ENCODE measurements around the gene MAPK12. TPM values are rescaled to one million over a fixed set of nuclear protein-coding genes. Genes with fewer than 3 reads are reported as not detected.

Gene MAPK12
- total RNA-seq, 2 experiments from 2014 or later, result 1.2 to 1.3 TPM

DNA sequence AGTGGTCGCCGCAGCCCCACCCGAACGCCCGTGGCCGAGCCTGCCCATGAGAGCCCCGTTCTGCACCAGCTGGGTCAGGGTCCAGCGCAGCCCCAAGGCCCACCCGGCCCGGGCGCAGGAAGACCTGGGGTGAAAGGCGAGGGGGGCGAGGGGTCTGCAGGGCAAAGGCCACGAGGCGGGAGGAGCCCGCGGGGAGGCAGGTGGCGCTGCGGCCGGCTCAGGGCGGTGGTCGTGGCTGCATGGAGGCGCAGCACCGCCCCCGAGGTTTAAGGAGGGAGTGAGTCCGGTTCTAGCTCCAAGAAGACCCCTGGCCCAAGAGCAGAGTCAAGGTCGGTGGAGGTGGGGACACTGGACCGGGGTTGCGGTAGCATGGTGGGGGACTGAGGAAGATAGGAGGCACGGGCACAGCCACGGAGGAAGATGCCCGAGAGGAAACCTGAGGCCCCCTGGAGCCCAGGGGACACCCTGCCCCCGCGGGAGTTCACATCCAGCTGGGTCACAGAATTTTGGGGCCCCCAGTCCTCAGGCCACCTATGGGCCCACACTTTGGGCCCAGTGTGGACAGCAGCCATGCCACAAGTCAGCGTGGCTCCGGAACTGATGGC lies 9.9 kb downstream of the MAPK12 start:
- DNase-seq, result peak in 1 of 14 experiments; percentile 36
- H3K27ac Mint-ChIP-seq, result peak overlapping the region; percentile 55
- TF ChIP-seq CTCF (IDR thresholded peaks at IDR 0.05), result no peak
- ChIA-PET POLR2A (interaction anchor here (1.0 to 3.1 kb wide), 11 partner anchors 9 to 377 kb away, joined by 3 to 17 read pairs (median 5); partner anchors contain the start of genes ARSA, LMF2, NCAPH2 and SCO2), CTCF (interaction anchor here (0.6 to 2.5 kb wide), 6 partner anchors 11 to 369 kb away, joined by 3 to 16 read pairs (median 4); partner anchors contain the start of gene SCO2)
- H3K4me3 ChIP-seq (ENCODE audit: low read length), result peak overlapping the region; percentile 87
- H3K27ac ChIP-seq (ENCODE audit: low read depth in 1 of 2, low read length in 2 of 2), result peak overlapping the region in 1 of 2 donors; percentile 13
- peaks cover 50% of the 10 kb centered on the region for H3K4me1 ChIP-seq (ENCODE audit: insufficient read depth, low read length)
- H3K36me3 Mint-ChIP-seq (ENCODE audit: low read depth), result peaks cover 12% of the 10 kb centered on the region
- peak overlapping the region; percentile 84 for H3K4me3 Mint-ChIP-seq
- H3K4me1 Mint-ChIP-seq (ENCODE audit: low read depth), result peaks cover 26% of the 10 kb centered on the region
- no peaks in the 10 kb centered on the region for H3K27me3 Mint-ChIP-seq
- intact Hi-C loops (cut with DNase I, micrococcal nuclease), result loop anchor here (1.0 to 5.0 kb wide), 5 partner anchors 19 to 247 kb away; partner anchors contain the start of genes DENND6B (in 2 of the 2), MAPK11 (in 1 of the 2) and PPP6R2 (in 1 of the 2)
- ATAC-seq (ENCODE audit: poor library complexity), result peak; percentile 9
- H3K36me3 ChIP-seq (ENCODE audit: insufficient read depth, low read length), result peaks cover 19% of the 10 kb centered on the region
- H3K9me3 ChIP-seq (ENCODE audit: control insufficient read depth in 1 of 2, insufficient read depth in 1 of 2, low read length in 2 of 2), result no peaks in the 10 kb centered on the region
- H3K9me3 Mint-ChIP-seq, result no peaks in the 10 kb centered on the region
- H3K27me3 ChIP-seq (ENCODE audit: control insufficient read depth in 1 of 2, insufficient read depth in 2 of 2, low read length in 2 of 2), result no peaks in the 10 kb centered on the region

DNA sequence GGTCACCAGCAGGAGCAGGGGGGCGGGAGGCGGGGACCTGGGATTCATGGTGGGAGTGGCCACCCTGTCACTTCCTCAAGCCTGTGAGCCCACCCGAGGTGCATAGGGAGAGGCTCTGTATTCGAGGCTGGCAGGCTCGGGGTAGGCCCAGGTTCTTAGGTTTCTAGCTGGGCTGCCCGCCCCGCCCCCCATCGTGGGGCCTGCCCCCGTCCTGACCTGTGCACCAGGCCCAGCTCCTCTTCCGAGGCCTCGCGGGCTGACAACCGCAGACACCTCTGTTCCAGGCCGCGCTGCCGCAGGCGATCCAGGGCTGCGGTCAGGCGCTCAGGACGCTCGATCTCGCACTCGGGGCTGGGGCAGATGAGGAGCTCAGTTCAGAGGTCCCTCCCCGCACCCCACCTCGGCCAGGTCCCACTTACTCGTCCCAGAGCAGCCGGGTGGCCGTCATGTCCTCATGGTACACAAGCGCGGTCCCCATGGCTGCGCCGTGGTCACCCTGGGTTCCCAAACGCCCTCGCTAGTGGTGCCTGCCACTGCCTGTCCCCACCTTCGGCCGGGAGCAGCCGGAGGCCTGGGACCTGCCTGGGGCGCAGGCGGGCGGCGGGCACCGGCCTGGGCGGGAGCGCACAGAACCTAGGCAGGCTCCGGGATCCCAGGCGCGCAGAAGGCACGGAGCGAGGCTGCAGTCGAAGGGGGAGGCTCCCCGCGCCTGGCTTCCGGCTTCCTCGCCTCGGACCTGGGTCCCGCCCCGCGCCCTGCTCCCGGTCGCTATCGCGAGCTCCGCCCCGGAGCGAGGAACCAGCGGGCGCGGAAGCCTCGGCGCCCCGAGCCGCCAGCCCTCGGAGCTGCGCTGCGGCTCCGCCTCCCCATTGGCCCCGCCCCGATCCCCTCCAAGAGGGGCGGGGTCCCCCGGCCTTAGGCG lies 10.7 kb downstream of the MAPK12 start, which contains the start of gene HDAC10:
Gene HDAC10 (minus strand): TSS at position 711 of the 922 bp plus-strand sequence. CDS start 233 bp downstream, at position 478.
- Histone ChIP-seq H3K4me3 (ENCODE audit: low read length) (peak within 1 kb of the TSS; percentile 87), H3K27me3 (ENCODE audit: control insufficient read depth in 1 of 2, insufficient read depth in 2 of 2, low read length in 2 of 2) (no peaks in the 10 kb centered on the region), H3K36me3 (ENCODE audit: insufficient read depth, low read length) (peaks cover 27% of the 10 kb centered on the region), H3K9me3 (ENCODE audit: control insufficient read depth in 1 of 2, insufficient read depth in 1 of 2, low read length in 2 of 2) (no peaks in the 10 kb centered on the region), H3K27ac (ENCODE audit: low read depth in 1 of 2, low read length in 2 of 2) (peak within 1 kb of the TSS in 1 of 2 donors; percentile 53), H3K4me1 (ENCODE audit: insufficient read depth, low read length) (peaks cover 57% of the 10 kb centered on the region)
- H3K9me3 Mint-ChIP-seq, result no peaks in the 10 kb centered on the region
- peak; percentile 60 to 91 (median 77) for DNase-seq
- ChIA-PET CTCF (interaction anchor here (0.6 to 2.5 kb wide), 5 partner anchors 13 to 370 kb away, joined by 3 to 16 read pairs (median 3); partner anchors contain the start of gene SCO2), POLR2A (interaction anchor here (0.7 to 3.1 kb wide), 14 partner anchors 9 to 377 kb away, joined by 3 to 17 read pairs (median 5); partner anchors contain the start of genes ARSA, LMF2, MAPK12 and NCAPH2)
- H3K27ac Mint-ChIP-seq, result peak within 1 kb of the TSS; percentile 55
- intact Hi-C loops (cut with DNase I, micrococcal nuclease), result loop anchor here in 1 of 2 experiments (5.0 kb wide), 1 partner anchor 246 kb away; no protein-coding TSS in a partner anchor
- peaks cover 26% of the 10 kb centered on the region for H3K4me1 Mint-ChIP-seq (ENCODE audit: low read depth)
- no peaks in the 10 kb centered on the region for H3K27me3 Mint-ChIP-seq
- ATAC-seq (ENCODE audit: poor library complexity), result peak; percentile 79
- H3K4me3 Mint-ChIP-seq, result peak within 1 kb of the TSS; percentile 84
- peaks cover 12% of the 10 kb centered on the region for H3K36me3 Mint-ChIP-seq (ENCODE audit: low read depth)
- no peak for TF ChIP-seq CTCF (IDR thresholded peaks at IDR 0.05)

DNA sequence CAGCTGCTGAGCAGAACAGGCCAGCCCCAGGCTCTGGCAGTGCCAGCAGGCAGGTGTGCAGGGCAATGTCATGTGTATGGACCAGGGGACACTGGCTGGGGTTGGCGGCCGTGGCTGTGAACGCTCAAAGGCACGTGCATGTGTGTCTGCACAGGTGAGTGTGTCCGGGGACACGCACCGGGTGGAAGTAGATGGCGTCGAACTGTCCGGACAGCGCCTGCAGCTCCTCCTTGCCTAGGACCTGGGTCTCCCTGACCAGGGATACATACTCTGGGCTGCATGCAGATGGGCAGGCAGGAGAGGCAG lies 11.3 kb downstream of the MAPK12 start:
- POLR2A ChIA-PET, result interaction anchor here (0.7 to 3.1 kb wide), 10 partner anchors 9 to 378 kb away, joined by 3 to 17 read pairs (median 4); partner anchors contain the start of genes ARSA, LMF2, MAPK12 and NCAPH2
- no peak for TF ChIP-seq CTCF (IDR thresholded peaks at IDR 0.05)
- peak overlapping the region; percentile 80 for H3K4me3 Mint-ChIP-seq
- intact Hi-C loops (cut with DNase I, micrococcal nuclease), result loop anchor here in 1 of 2 experiments (5.0 kb wide), 1 partner anchor 247 kb away; no protein-coding TSS in a partner anchor
- CTCF ChIA-PET, result interaction anchor here (1.3 to 2.5 kb wide), 2 partner anchors 22 to 275 kb away, joined by 3 to 9 read pairs; partner anchors contain the start of gene SCO2
- H3K4me1 Mint-ChIP-seq (ENCODE audit: low read depth), result peaks cover 26% of the 10 kb centered on the region
- H3K36me3 ChIP-seq (ENCODE audit: insufficient read depth, low read length), result peaks cover 29% of the 10 kb centered on the region
- H3K27me3 Mint-ChIP-seq, result no peaks in the 10 kb centered on the region
- H3K36me3 Mint-ChIP-seq (ENCODE audit: low read depth), result peaks cover 12% of the 10 kb centered on the region
- ATAC-seq (ENCODE audit: poor library complexity) (no peak), DNase-seq (no peak)
- peaks cover 63% of the 10 kb centered on the region for H3K4me1 ChIP-seq (ENCODE audit: insufficient read depth, low read length)
- peak overlapping the region; percentile 47 for H3K27ac Mint-ChIP-seq
- no peaks in the 10 kb centered on the region for H3K9me3 Mint-ChIP-seq
- H3K4me3 ChIP-seq (ENCODE audit: low read length), result peak overlapping the region; percentile 87
- no peaks in the 10 kb centered on the region for H3K27me3 ChIP-seq (ENCODE audit: control insufficient read depth in 1 of 2, insufficient read depth in 2 of 2, low read length in 2 of 2)
- no peaks in the 10 kb centered on the region for H3K9me3 ChIP-seq (ENCODE audit: control insufficient read depth in 1 of 2, insufficient read depth in 1 of 2, low read length in 2 of 2)
- no peak overlapping the region for H3K27ac ChIP-seq (ENCODE audit: low read depth in 1 of 2, low read length in 2 of 2)
